Left ventricle myocardium inferior (tissue), 1 donor: Measurements from ENCODE around the gene IGFBPL1. TPM values are rescaled to one million over a fixed set of nuclear protein-coding genes. Genes with fewer than 3 reads are reported as not detected.

Source experiments
- DNase-seq: peaks from one replicate; pipeline ENCODE4 v3.0.0-alpha.2; 2020
- H3K27ac ChIP-seq: fragments of 200-600 bp; replicated peaks from 2 replicates; pipeline ENCODE4 v1.8.0; 2021
- H3K27me3 ChIP-seq: fragments of 200-600 bp; 2 replicates; pipeline ENCODE4 v1.8.0; 2021; ENCODE audit warnings: low read depth
- H3K36me3 ChIP-seq: fragments of 200-600 bp; 2 replicates; pipeline ENCODE4 v1.8.0; 2021
- H3K4me1 ChIP-seq: fragments of 200-600 bp; 2 replicates; pipeline ENCODE4 v1.8.0; 2021
- H3K4me3 ChIP-seq: fragments of 200-600 bp; 2 replicates; pipeline ENCODE4 v1.8.0; 2021; ENCODE audit warnings: mild to moderate bottlenecking, moderate library complexity
- H3K9me3 ChIP-seq: fragments of 200-600 bp; replicated peaks from 2 replicates; pipeline ENCODE4 v1.8.0; 2021
- CTCF ChIP-seq: fragments of 200-600 bp; IDR thresholded peaks from 2 replicates; pipeline ENCODE4 v1.8.0; 2021; ENCODE audit warnings: antibody characterized with exemption, mild to moderate bottlenecking, borderline replicate concordance
- intact Hi-C: fragments of 100-400 bp; cut with micrococcal nuclease; formaldehyde crosslinking; loops from one replicate; pipeline ENCODE4 v1.11.0; 2022
- total RNA-seq: library from RNA; stranded (reverse); fragmentation: NEBNext Ultra II Directional; extraction: Animal tissue kit (Norgen Biotek cat#: 25700); gene quantifications from one replicate; pipeline ENCODE4 v1.2.1, GENCODE V29; 2021
- donor health status: DM: no; HTN: yes; CAD: no; lungs with severe emphysema.

Gene IGFBPL1
- total RNA-seq, 1 donor from 2014 or later, result not detected

- Histone ChIP-seq H3K9me3 (no peaks in the 10 kb centered on the region), H3K27me3 (peaks cover 5% of the 10 kb centered on the region), H3K4me3 (no peak overlapping the region), H3K4me1 (no peaks in the 10 kb centered on the region), H3K27ac (no peak overlapping the region), H3K36me3 (no peaks in the 10 kb centered on the region)
- no peak for TF ChIP-seq CTCF
- intact Hi-C loops, result no loop called here
- DNase-seq, result no peak
These were observed 66.7 kb downstream of the IGFBPL1 start for GRCh38 chr9:38357350-38358114.

DNA sequence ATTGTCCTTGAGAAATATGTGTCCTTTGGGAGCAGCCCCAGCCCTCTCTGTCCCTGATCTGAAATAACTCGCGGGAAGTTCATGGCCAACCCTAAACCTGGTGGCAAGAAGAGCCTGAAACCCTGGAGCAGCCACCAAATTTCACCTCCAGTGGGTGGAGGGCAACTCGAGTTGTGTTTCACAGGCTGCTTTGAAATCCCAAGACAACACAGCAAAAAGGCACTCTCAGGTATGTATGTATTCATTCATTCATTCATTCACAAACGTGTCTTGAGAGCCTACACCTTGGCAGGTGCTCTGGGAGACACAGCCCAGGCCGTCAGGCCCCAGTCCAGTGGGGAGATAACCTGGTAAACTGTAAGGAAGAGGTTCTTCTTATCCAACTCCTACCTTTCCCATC, 67.4 kb downstream of the IGFBPL1 start:
- no peak for DNase-seq
- Histone ChIP-seq H3K27ac (no peak overlapping the region), H3K36me3 (no peaks in the 10 kb centered on the region), H3K9me3 (no peaks in the 10 kb centered on the region), H3K4me3 (no peak overlapping the region), H3K4me1 (no peaks in the 10 kb centered on the region), H3K27me3 (peaks cover 12% of the 10 kb centered on the region)
- intact Hi-C loops, result no loop called here
- TF ChIP-seq CTCF, result no peak

Other genes starting within 250 kb of the IGFBPL1 start
- 21.6 TPM for gene ALDH1B1, start 31.8 kb downstream of the IGFBPL1 start, total RNA-seq
- 2.6 TPM for gene ANKRD18A, start 196.1 kb upstream of the IGFBPL1 start, total RNA-seq